WTC11 (cell line): ENCODE measurements around the gene GLTPD2. TPM values are rescaled to one million over a fixed set of nuclear protein-coding genes. Genes with fewer than 3 reads are reported as not detected.

Experiments used
- ATAC-seq: fragments of 200-7000 bp; cut with Tn5 transposase; 2 replicates; pipeline ENCODE4 v1.10.0; 2021; ENCODE audit warnings: mild to moderate bottlenecking, moderate library complexity
- CTCF ChIA-PET: fragments of 300-600 bp; sonication (Branson Sonifier 250); formaldehyde crosslinking; loops from one replicate; lab custom pipeline; 2021; ENCODE audit warnings: antibody characterized with exemption; lab: Charles Lee
- POLR2A ChIA-PET: fragments of 350-600 bp; sonication (Branson Sonifier 250); formaldehyde crosslinking; loops from one replicate; lab custom pipeline; 2021; ENCODE audit warnings: antibody characterized with exemption; lab: Charles Lee
- DNase-seq: peaks from one replicate; pipeline ENCODE4 v3.0.0; 2021; ENCODE audit warnings: low spot score
- H3K27ac Mint-ChIP-seq: 2 replicates; pipeline ENCODE4 v1.8.0; 2021; ENCODE audit warnings: mixed read lengths
- H3K27me3 Mint-ChIP-seq: 2 replicates; pipeline ENCODE4 v1.8.0; 2021; ENCODE audit warnings: low read depth, mild to moderate bottlenecking, moderate library complexity, mixed read lengths
- H3K36me3 Mint-ChIP-seq: 2 replicates; pipeline ENCODE4 v1.8.0; 2021; ENCODE audit warnings: mixed read lengths
- H3K4me1 Mint-ChIP-seq: 2 replicates; pipeline ENCODE4 v1.8.0; 2022; ENCODE audit warnings: mixed read lengths
- H3K4me3 Mint-ChIP-seq: 2 replicates; pipeline ENCODE4 v1.8.0; 2021; ENCODE audit warnings: mild to moderate bottlenecking, moderate library complexity, mixed read lengths
- H3K9me3 Mint-ChIP-seq: 2 replicates; pipeline ENCODE4 v1.8.0; 2021; ENCODE audit warnings: mixed read lengths
- CREB1 ChIP-seq: sonication (generic); formaldehyde crosslinking; IDR thresholded peaks from 2 replicates; pipeline ENCODE4 v1.8.0; 2023; ENCODE audit warnings: mild to moderate bottlenecking, missing genetic modification reagents
- FOXJ3 ChIP-seq: sonication (generic); formaldehyde crosslinking; IDR thresholded peaks from 2 replicates; pipeline ENCODE4 v1.9.0; 2021; ENCODE audit warnings: missing genetic modification reagents, mild to moderate bottlenecking, borderline replicate concordance
- JUN ChIP-seq: sonication (generic); formaldehyde crosslinking; IDR thresholded peaks from 2 replicates; pipeline ENCODE4 v1.8.0; 2023; ENCODE audit warnings: mild to moderate bottlenecking, missing genetic modification reagents
- NFYB ChIP-seq: sonication (generic); formaldehyde crosslinking; conservative IDR thresholded peaks from 2 replicates; pipeline ENCODE4 v1.8.0; 2022; ENCODE audit warnings: low read depth, missing genetic modification reagents
- NR1H2 ChIP-seq: sonication (generic); formaldehyde crosslinking; IDR thresholded peaks from 2 replicates; pipeline ENCODE4 v1.9.0; 2021; ENCODE audit warnings: mild to moderate bottlenecking, moderate library complexity, missing genetic modification reagents
- SMAD4 ChIP-seq: sonication (generic); formaldehyde crosslinking; IDR thresholded peaks from 2 replicates; pipeline ENCODE4 v1.8.0; 2022; ENCODE audit warnings: mild to moderate bottlenecking, missing genetic modification reagents
- SOX15 ChIP-seq: fragments of 250-450 bp; sonication (Bioruptor Pico); IDR thresholded peaks from 2 replicates; pipeline ENCODE4 v1.9.0; 2021; ENCODE audit warnings: mild to moderate bottlenecking
- TCF7 ChIP-seq: sonication (generic); formaldehyde crosslinking; IDR thresholded peaks from 2 replicates; pipeline ENCODE4 v1.8.0; 2022; ENCODE audit warnings: mild to moderate bottlenecking, low read depth, missing genetic modification reagents, moderate library complexity
- ZBTB21 ChIP-seq: sonication (generic); formaldehyde crosslinking; IDR thresholded peaks from 2 replicates; pipeline ENCODE4 v1.8.1; 2023; ENCODE audit warnings: mild to moderate bottlenecking, missing genetic modification reagents, borderline replicate concordance
- ZNF121 ChIP-seq: sonication (generic); formaldehyde crosslinking; IDR thresholded peaks from 2 replicates; pipeline ENCODE4 v1.8.0; 2023; ENCODE audit warnings: missing genetic modification reagents
- ZNF232 ChIP-seq: sonication (generic); formaldehyde crosslinking; IDR thresholded peaks from 2 replicates; pipeline ENCODE4 v1.8.0; 2022; ENCODE audit warnings: mild to moderate bottlenecking, missing genetic modification reagents
- ZNF423 ChIP-seq: fragments of 250-450 bp; sonication (Bioruptor Pico); IDR thresholded peaks from 2 replicates; pipeline ENCODE4 v2.1.2; 2022; ENCODE audit warnings: mild to moderate bottlenecking, moderate library complexity
- total RNA-seq: library from RNA; stranded (reverse); gene quantifications from 3 replicates; pipeline ENCODE4 v1.2.3, GENCODE V29; 2021
- TF ChIP-seq, protein P1 (sequence below): fragments of 250-450 bp; sonication (Bioruptor Pico); IDR thresholded peaks from 2 replicates; pipeline ENCODE4 v1.9.0; 2021; ENCODE audit warnings: mild to moderate bottlenecking
- TF ChIP-seq, protein P2 (sequence below): sonication (generic); formaldehyde crosslinking; IDR thresholded peaks from 2 replicates; pipeline ENCODE4 v1.8.1; 2023; ENCODE audit warnings: mild to moderate bottlenecking, missing genetic modification reagents, moderate library complexity
- TF ChIP-seq, protein P3 (sequence below): sonication (generic); formaldehyde crosslinking; IDR thresholded peaks from 2 replicates; pipeline ENCODE4 v1.8.1; 2023; ENCODE audit warnings: mild to moderate bottlenecking, missing genetic modification reagents
- TF ChIP-seq, protein P4 (sequence below): sonication (generic); formaldehyde crosslinking; IDR thresholded peaks from 2 replicates; pipeline ENCODE4 v1.8.1; 2022; ENCODE audit warnings: missing genetic modification reagents, borderline replicate concordance
- TF ChIP-seq, protein P5 (sequence below): fragments of 250-450 bp; sonication (Bioruptor Pico); conservative IDR thresholded peaks from 2 replicates; pipeline ENCODE4 v1.9.0; 2021; ENCODE audit warnings: mild to moderate bottlenecking
- TF ChIP-seq, protein P6 (sequence below): sonication (generic); formaldehyde crosslinking; IDR thresholded peaks from 2 replicates; pipeline ENCODE4 v1.8.1; 2023; ENCODE audit warnings: mild to moderate bottlenecking, missing genetic modification reagents, borderline replicate concordance
- TF ChIP-seq, protein P7 (sequence below): sonication (generic); formaldehyde crosslinking; IDR thresholded peaks from 2 replicates; pipeline ENCODE4 v1.8.1; 2023; ENCODE audit warnings: mild to moderate bottlenecking, missing genetic modification reagents

GLTPD2 gene
- total RNA-seq, 1 experiment from 2014 or later = not detected

DNA sequence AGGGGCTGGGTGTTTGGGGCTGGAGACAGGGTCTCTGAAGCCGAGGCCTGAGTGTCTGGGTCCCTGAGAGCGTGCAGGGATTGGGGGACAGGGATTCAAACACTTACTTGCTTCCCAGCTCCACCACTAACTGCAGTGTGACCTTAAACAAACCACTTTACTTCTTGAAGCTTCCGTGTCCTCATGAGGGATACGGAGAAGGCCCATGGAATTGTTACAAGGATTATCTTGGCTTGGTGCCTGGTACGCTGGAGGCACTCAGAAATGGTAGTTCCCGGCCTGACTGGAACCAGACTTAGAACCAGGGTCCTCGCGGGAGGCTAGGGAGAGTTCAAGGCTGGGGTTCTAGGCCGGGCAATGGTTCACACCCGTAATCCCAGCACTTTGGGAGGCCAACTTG lies 46.1 kb upstream of the GLTPD2 start:
- TF ChIP-seq, protein P1, sequence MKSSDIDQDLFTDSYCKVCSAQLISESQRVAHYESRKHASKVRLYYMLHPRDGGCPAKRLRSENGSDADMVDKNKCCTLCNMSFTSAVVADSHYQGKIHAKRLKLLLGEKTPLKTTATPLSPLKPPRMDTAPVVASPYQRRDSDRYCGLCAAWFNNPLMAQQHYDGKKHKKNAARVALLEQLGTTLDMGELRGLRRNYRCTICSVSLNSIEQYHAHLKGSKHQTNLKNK (CRISPR knock-in tag) = no peak
- no peak for TF ChIP-seq SOX15
- TF ChIP-seq, protein P2, sequence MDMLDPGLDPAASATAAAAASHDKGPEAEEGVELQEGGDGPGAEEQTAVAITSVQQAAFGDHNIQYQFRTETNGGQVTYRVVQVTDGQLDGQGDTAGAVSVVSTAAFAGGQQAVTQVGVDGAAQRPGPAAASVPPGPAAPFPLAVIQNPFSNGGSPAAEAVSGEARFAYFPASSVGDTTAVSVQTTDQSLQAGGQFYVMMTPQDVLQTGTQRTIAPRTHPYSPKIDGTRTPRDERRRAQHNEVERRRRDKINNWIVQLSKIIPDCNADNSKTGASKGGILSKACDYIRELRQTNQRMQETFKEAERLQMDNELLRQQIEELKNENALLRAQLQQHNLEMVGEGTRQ = no peak
- no peak for TF ChIP-seq TCF7
- no peak for TF ChIP-seq ZNF232
- TF ChIP-seq, protein P3, sequence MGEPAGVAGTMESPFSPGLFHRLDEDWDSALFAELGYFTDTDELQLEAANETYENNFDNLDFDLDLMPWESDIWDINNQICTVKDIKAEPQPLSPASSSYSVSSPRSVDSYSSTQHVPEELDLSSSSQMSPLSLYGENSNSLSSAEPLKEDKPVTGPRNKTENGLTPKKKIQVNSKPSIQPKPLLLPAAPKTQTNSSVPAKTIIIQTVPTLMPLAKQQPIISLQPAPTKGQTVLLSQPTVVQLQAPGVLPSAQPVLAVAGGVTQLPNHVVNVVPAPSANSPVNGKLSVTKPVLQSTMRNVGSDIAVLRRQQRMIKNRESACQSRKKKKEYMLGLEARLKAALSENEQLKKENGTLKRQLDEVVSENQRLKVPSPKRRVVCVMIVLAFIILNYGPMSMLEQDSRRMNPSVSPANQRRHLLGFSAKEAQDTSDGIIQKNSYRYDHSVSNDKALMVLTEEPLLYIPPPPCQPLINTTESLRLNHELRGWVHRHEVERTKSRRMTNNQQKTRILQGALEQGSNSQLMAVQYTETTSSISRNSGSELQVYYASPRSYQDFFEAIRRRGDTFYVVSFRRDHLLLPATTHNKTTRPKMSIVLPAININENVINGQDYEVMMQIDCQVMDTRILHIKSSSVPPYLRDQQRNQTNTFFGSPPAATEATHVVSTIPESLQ (CRISPR knock-in tag) = no peak
- no peak for TF ChIP-seq ZNF423 (CRISPR knock-in tag)
- TF ChIP-seq ZNF121 (CRISPR knock-in tag) = no peak
- no peak for TF ChIP-seq NFYB (CRISPR knock-in tag)
- TF ChIP-seq, all 79 proteins: peak for 0
- H3K27me3 Mint-ChIP-seq = peaks cover 66% of the 10 kb centered on the region
- DNase-seq = no peak
- H3K9me3 Mint-ChIP-seq = no peaks in the 10 kb centered on the region
- peaks cover 29% of the 10 kb centered on the region for H3K4me1 Mint-ChIP-seq
- H3K36me3 Mint-ChIP-seq = no peaks in the 10 kb centered on the region
- no peak overlapping the region for H3K4me3 Mint-ChIP-seq
- no peak for ATAC-seq
- POLR2A ChIA-PET = no interaction called here
- CTCF ChIA-PET = interaction anchor here (1.4 kb wide), 1 partner anchor 46 kb away, joined by 3 read pairs; the partner anchor contains the start of gene GLTPD2
- H3K27ac Mint-ChIP-seq = no peak overlapping the region

DNA sequence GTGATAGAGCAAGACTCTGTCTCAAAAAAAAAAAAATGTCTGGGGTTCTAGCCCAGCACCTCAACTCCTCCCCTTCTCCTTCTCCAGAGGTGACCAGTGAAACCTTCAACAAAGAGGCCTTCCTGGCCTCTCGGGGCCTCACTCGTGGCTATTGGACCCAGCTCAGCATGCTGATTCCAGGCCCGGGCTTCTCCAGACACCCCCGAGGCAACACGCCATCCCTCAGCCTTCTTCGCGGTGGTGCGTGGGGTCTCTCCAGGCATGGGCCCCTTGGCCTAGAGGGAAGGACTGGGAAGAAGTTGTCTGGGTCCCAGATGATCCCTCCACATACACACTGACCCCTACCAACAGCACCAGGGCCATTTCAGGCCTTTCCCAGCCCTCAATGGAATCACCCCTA lies 45.5 kb upstream of the GLTPD2 start:
- POLR2A ChIA-PET = no interaction called here
- Mint-ChIP-seq H3K27me3 (peaks cover 60% of the 10 kb centered on the region), H3K27ac (no peak overlapping the region), H3K4me1 (peaks cover 28% of the 10 kb centered on the region), H3K4me3 (no peak overlapping the region), H3K9me3 (no peaks in the 10 kb centered on the region), H3K36me3 (no peaks in the 10 kb centered on the region)
- no peak for DNase-seq
- ATAC-seq = no peak
- CTCF ChIA-PET = interaction anchor here (1.0 kb wide), 1 partner anchor 11 kb away, joined by 4 read pairs; the partner anchor contains the start of gene MED11
- TF ChIP-seq, protein P4, sequence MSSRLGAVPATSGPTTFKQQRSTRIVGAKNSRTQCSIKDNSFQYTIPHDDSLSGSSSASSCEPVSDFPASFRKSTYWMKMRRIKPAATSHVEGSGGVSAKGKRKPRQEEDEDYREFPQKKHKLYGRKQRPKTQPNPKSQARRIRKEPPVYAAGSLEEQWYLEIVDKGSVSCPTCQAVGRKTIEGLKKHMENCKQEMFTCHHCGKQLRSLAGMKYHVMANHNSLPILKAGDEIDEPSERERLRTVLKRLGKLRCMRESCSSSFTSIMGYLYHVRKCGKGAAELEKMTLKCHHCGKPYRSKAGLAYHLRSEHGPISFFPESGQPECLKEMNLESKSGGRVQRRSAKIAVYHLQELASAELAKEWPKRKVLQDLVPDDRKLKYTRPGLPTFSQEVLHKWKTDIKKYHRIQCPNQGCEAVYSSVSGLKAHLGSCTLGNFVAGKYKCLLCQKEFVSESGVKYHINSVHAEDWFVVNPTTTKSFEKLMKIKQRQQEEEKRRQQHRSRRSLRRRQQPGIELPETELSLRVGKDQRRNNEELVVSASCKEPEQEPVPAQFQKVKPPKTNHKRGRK (CRISPR knock-in tag) = no peak
- TF ChIP-seq, protein P5, sequence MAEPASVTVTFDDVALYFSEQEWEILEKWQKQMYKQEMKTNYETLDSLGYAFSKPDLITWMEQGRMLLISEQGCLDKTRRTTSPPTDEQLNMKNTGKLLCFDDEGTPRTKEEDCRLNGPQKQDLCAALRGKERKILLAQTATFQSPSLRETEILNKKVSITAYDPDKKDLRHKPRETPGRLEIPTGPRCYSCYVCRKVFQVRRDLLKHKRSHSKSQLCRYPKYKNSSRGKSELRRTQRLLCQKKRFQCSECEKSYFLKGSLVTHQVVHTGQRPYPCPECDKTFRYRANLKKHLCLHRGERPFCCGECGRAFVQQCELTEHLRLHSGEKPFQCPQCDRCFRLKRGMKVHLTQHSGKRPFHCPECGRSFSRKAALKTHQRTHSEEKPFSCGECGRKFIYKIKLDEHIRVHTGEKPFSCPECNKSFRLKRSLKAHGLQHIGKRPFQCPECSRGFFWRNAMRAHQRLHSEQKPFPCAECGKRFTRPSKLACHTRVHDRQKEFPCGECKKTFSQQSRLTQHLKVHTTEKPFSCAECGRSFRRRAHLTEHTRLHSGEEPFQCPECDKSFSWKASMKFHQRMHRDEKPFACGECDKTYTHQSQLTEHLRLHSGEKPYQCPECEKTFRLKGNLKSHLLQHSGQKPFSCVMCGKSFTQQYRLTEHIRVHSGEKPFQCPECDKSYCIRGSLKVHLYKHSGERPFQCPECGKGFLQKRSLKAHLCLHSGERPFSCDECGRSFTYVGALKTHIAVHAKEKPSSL (CRISPR knock-in tag) = no peak
- TF ChIP-seq, protein P6, sequence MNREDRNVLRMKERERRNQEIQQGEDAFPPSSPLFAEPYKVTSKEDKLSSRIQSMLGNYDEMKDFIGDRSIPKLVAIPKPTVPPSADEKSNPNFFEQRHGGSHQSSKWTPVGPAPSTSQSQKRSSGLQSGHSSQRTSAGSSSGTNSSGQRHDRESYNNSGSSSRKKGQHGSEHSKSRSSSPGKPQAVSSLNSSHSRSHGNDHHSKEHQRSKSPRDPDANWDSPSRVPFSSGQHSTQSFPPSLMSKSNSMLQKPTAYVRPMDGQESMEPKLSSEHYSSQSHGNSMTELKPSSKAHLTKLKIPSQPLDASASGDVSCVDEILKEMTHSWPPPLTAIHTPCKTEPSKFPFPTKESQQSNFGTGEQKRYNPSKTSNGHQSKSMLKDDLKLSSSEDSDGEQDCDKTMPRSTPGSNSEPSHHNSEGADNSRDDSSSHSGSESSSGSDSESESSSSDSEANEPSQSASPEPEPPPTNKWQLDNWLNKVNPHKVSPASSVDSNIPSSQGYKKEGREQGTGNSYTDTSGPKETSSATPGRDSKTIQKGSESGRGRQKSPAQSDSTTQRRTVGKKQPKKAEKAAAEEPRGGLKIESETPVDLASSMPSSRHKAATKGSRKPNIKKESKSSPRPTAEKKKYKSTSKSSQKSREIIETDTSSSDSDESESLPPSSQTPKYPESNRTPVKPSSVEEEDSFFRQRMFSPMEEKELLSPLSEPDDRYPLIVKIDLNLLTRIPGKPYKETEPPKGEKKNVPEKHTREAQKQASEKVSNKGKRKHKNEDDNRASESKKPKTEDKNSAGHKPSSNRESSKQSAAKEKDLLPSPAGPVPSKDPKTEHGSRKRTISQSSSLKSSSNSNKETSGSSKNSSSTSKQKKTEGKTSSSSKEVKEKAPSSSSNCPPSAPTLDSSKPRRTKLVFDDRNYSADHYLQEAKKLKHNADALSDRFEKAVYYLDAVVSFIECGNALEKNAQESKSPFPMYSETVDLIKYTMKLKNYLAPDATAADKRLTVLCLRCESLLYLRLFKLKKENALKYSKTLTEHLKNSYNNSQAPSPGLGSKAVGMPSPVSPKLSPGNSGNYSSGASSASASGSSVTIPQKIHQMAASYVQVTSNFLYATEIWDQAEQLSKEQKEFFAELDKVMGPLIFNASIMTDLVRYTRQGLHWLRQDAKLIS (CRISPR knock-in tag) = no peak
- no peak for TF ChIP-seq CREB1 (CRISPR knock-in tag)
- TF ChIP-seq, protein P1 (CRISPR knock-in tag) = no peak
- TF ChIP-seq FOXJ3 = no peak
- TF ChIP-seq, protein P2 = no peak
- TF ChIP-seq SMAD4 (CRISPR knock-in tag) = no peak
- no peak for TF ChIP-seq NR1H2
- TF ChIP-seq ZBTB21 (CRISPR knock-in tag) = no peak
- no peak for TF ChIP-seq JUN
- TF ChIP-seq, protein P7, sequence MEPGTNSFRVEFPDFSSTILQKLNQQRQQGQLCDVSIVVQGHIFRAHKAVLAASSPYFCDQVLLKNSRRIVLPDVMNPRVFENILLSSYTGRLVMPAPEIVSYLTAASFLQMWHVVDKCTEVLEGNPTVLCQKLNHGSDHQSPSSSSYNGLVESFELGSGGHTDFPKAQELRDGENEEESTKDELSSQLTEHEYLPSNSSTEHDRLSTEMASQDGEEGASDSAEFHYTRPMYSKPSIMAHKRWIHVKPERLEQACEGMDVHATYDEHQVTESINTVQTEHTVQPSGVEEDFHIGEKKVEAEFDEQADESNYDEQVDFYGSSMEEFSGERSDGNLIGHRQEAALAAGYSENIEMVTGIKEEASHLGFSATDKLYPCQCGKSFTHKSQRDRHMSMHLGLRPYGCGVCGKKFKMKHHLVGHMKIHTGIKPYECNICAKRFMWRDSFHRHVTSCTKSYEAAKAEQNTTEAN (CRISPR knock-in tag) = no peak
- no peak for TF ChIP-seq NFYB (CRISPR knock-in tag)
